NCI-H1694 (cell line): ENCODE results near the gene LRRFIP1.
A peak's percentile ranks its signal among the peaks of the same experiment; 100 is the strongest.

Experiments
- DNase-seq: peaks from one replicate; lab custom pipeline; 2025; lab: John Stamatoyannopoulos, UW

The LRRFIP1 gene

GRCh38 chr2:237640493-237640998, 13.2 kb downstream of the LRRFIP1 start:
- no peak for DNase-seq

- DNase-seq: no peak
Observed at GRCh38 chr2:237642038-237642734, 14.8 kb downstream of the LRRFIP1 start.

- DNase-seq: no peak
Observed at GRCh38 chr2:237643066-237643465, 15.7 kb downstream of the LRRFIP1 start.

GRCh38 chr2:237643582-237644380, 16.4 kb downstream of the LRRFIP1 start:
- no peak for DNase-seq

GRCh38 chr2:237644381-237644703, 17.0 kb downstream of the LRRFIP1 start:
- no peak for DNase-seq

- DNase-seq: no peak
Observed at GRCh38 chr2:237645261-237645660, 17.9 kb downstream of the LRRFIP1 start.

- DNase-seq: no peak
Observed at GRCh38 chr2:237647176-237648015, 20.0 kb downstream of the LRRFIP1 start.

GRCh38 chr2:237648016-237648381, 20.6 kb downstream of the LRRFIP1 start:
- DNase-seq: no peak

GRCh38 chr2:237649541-237650454, 22.4 kb downstream of the LRRFIP1 start:
- DNase-seq: no peak

- DNase-seq: no peak
Observed at GRCh38 chr2:237650455-237650850, 23.1 kb downstream of the LRRFIP1 start.

GRCh38 chr2:237651761-237652160, 24.4 kb downstream of the LRRFIP1 start:
- no peak for DNase-seq

GRCh38 chr2:237652181-237652580, 24.8 kb downstream of the LRRFIP1 start:
- DNase-seq: no peak

GRCh38 chr2:237652854-237653253, 25.5 kb downstream of the LRRFIP1 start:
- no peak for DNase-seq

GRCh38 chr2:237653776-237654558, 26.6 kb downstream of the LRRFIP1 start:
- DNase-seq: no peak

- no peak for DNase-seq
Observed at GRCh38 chr2:237657063-237657462, 29.7 kb downstream of the LRRFIP1 start.

- no peak for DNase-seq
Observed at GRCh38 chr2:237660381-237660900, 33.1 kb downstream of the LRRFIP1 start.

- DNase-seq: no peak
Observed at GRCh38 chr2:237661270-237661669, 33.9 kb downstream of the LRRFIP1 start.

GRCh38 chr2:237661799-237662328, 34.5 kb downstream of the LRRFIP1 start:
- no peak for DNase-seq

GRCh38 chr2:237662671-237663093, 35.3 kb downstream of the LRRFIP1 start:
- DNase-seq: peak; percentile 16

GRCh38 chr2:237663517-237664110, 36.2 kb downstream of the LRRFIP1 start:
- no peak for DNase-seq
